Measurements from ENCODE around the gene ZNF212.

The ZNF212 gene

GRCh38 chr7:149287622-149288021, 48.2 kb downstream of the ZNF212 start:
- no peak for TF ChIP-seq JUND (IDR thresholded peaks at IDR 0.05; ENCODE audit: low read depth)
- in situ Hi-C loops (cut with HindIII; ENCODE audit: low pct_unique_long_range_greater_than_20kb, low sequenced_read_pairs), result no loop called here
- DNase-seq (ENCODE audit: low read depth in 1 of 2, low spot score in 1 of 2), result no peak

DNA sequence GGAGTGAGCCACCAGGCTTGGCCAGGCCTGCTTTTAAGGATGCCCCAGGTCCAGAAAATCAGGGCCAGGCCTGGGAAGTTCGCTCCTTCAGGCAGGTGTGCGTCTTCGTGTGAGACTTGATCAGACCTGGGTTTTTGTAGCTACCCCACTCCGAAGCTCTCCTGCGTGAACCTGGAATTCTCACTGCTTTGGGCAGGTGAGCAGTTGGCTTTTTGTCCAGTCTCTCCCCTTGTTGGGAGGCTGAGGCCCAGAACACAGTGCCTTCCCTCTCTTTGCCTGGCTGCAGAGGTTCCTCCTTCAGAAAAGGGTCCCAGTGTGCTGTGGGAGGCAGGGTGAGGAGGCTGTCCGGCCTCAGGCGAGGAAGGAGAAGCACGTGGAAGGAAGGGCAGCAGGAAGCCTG, 49.8 kb downstream of the ZNF212 start:
- TF ChIP-seq JUND (IDR thresholded peaks at IDR 0.05; ENCODE audit: low read depth), result no peak
- no peak for DNase-seq (ENCODE audit: low read depth in 1 of 2, low spot score in 1 of 2)
- in situ Hi-C loops (cut with HindIII; ENCODE audit: low pct_unique_long_range_greater_than_20kb, low sequenced_read_pairs), result no loop called here

DNA sequence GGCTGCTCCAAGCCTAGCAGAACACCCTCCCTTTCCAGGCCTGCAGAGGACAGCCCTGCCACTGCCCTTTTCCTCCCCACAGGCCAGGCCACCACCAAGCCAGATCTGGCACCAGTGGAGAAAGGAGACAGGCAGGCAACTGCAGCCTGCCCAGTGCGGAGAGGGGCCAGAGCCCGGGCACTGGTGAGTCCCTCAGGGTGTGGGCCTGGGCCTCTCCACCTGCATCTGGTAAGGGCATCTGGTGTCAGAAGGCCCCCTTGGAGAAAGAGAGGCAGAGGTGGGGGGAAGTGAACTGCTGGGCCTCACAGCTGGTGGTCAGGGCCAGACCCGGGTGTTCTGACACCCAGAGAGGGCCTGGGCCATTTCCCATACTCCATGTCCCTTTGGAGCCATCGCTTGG, 50.4 kb downstream of the ZNF212 start:
- in situ Hi-C loops (cut with HindIII; ENCODE audit: low pct_unique_long_range_greater_than_20kb, low sequenced_read_pairs), result no loop called here
- TF ChIP-seq JUND (IDR thresholded peaks at IDR 0.05; ENCODE audit: low read depth), result no peak
- no peak for DNase-seq (ENCODE audit: low read depth in 1 of 2, low spot score in 1 of 2)

DNA sequence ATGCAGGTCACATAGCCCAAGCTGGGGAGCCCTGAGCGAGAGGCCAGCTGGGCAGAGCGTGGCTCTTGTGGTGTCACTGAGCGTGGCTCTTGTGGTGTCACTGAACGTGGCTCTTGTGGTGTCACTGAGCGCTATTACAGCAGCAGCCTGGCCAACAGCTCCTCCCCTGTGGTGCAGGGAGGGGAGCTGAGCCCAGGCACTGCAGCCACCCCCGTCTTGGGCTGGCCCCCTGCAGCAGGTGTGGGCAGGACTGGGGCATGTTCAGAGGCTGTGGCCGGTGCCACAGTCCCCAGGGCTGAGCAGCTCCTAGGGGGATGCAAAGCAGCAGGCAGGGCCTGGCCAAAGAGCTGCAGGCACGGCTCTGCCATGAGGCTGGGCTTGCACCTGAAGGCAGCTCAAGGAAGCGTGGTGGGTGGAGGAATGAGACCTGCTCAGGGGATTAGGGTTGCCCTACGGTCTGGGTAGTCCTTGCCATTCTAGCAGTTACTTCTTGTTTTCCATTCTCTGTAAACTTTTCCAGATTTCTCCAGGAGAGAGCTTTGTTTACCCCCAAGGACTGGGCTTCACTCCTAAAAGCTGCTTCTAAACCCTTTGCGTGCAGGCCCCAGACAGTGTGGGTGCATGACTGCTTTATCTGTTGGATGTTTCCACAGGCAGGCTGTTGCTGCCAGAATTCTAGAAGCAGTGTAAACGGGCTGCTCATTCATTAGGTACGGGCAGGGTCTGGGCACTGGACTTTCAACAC, 51.8 kb downstream of the ZNF212 start:
- in situ Hi-C loops (cut with HindIII; ENCODE audit: low pct_unique_long_range_greater_than_20kb, low sequenced_read_pairs), result no loop called here
- TF ChIP-seq JUND (IDR thresholded peaks at IDR 0.05; ENCODE audit: low read depth), result no peak
- no peak for DNase-seq (ENCODE audit: low read depth in 1 of 2, low spot score in 1 of 2)

GRCh38 chr7:149291781-149292461, 52.5 kb downstream of the ZNF212 start:
- TF ChIP-seq JUND (IDR thresholded peaks at IDR 0.05; ENCODE audit: low read depth), result no peak
- DNase-seq (ENCODE audit: low read depth in 1 of 2, low spot score in 1 of 2), result no peak
- in situ Hi-C loops (cut with HindIII; ENCODE audit: low pct_unique_long_range_greater_than_20kb, low sequenced_read_pairs), result no loop called here

DNA sequence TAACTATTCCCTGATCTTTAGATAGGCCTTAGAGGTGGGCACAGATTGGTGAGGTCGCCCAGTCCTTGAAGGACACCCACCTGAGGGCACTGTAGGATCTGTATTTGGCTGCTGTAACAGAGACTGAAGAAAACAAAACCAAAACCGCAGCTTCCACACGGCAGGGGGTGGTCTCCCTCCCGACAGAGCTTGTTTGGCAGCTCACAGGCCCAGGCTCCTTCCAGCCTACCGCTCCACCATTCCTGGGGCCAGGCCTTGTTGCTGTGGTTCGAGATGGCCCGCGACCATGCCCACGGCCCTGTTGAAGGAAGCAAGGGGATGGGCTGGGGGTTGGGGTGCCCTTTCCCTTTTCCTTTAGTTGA, 53.0 kb downstream of the ZNF212 start:
- DNase-seq (ENCODE audit: low read depth in 1 of 2, low spot score in 1 of 2), result no peak
- no peak for TF ChIP-seq JUND (IDR thresholded peaks at IDR 0.05; ENCODE audit: low read depth)
- in situ Hi-C loops (cut with HindIII; ENCODE audit: low pct_unique_long_range_greater_than_20kb, low sequenced_read_pairs), result no loop called here

GRCh38 chr7:149293338-149293737, 53.9 kb downstream of the ZNF212 start:
- TF ChIP-seq JUND (IDR thresholded peaks at IDR 0.05; ENCODE audit: low read depth), result no peak
- no peak for DNase-seq (ENCODE audit: low read depth in 1 of 2, low spot score in 1 of 2)
- in situ Hi-C loops (cut with HindIII; ENCODE audit: low pct_unique_long_range_greater_than_20kb, low sequenced_read_pairs), result no loop called here

- no peak for TF ChIP-seq JUND (IDR thresholded peaks at IDR 0.05; ENCODE audit: low read depth)
- in situ Hi-C loops (cut with HindIII; ENCODE audit: low pct_unique_long_range_greater_than_20kb, low sequenced_read_pairs), result no loop called here
- no peak for DNase-seq (ENCODE audit: low read depth in 1 of 2, low spot score in 1 of 2)
These were observed 54.6 kb downstream of the ZNF212 start for GRCh38 chr7:149293946-149294633.

DNA sequence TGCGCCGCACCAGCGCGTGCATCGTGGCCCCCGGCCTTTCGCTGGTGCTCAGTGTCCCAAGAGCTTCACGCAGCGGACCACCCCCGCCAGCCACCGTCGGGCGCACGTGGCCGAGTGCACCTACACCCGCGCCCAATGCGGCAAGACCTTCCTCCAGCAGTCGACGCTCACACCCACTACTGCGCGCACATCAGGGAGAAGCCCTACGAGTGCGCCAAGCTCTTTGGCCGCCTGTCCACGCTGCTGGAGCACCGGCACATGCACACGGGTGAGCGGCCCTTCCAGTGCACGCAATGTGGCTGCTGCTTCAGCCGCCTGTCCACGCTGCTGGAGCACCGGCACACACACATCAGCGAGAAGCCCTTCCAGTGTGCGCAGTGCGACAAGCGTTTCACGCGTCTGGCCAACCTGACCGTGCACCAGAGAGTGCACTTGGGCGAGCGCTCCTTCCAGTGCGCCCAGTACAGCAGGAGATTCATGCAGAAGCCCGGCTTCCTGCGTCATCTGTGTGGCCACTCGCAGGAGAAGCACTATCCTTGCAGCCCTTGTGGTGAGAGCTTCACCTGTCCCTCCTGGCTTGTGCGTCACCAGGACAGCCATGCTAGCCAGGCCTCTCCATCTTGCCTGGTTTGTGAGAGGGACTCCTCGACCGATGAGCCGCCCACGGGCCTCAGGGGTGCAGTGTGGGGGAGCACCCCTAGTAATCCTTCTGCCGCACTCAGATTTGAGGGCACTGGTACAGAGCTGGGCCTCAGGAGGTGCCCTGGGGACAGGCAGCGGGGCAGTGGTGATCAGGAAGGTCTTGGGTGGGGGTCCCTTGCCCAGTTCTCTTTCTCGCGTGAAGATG, 55.4 kb downstream of the ZNF212 start:
- no peak for TF ChIP-seq JUND (IDR thresholded peaks at IDR 0.05; ENCODE audit: low read depth)
- in situ Hi-C loops (cut with HindIII; ENCODE audit: low pct_unique_long_range_greater_than_20kb, low sequenced_read_pairs), result no loop called here
- no peak for DNase-seq (ENCODE audit: low read depth in 1 of 2, low spot score in 1 of 2)

- TF ChIP-seq JUND (IDR thresholded peaks at IDR 0.05; ENCODE audit: low read depth), result no peak
- in situ Hi-C loops (cut with HindIII; ENCODE audit: low pct_unique_long_range_greater_than_20kb, low sequenced_read_pairs), result no loop called here
- no peak for DNase-seq (ENCODE audit: low read depth in 1 of 2, low spot score in 1 of 2)
These were observed 56.0 kb downstream of the ZNF212 start for GRCh38 chr7:149295481-149295850.

DNA sequence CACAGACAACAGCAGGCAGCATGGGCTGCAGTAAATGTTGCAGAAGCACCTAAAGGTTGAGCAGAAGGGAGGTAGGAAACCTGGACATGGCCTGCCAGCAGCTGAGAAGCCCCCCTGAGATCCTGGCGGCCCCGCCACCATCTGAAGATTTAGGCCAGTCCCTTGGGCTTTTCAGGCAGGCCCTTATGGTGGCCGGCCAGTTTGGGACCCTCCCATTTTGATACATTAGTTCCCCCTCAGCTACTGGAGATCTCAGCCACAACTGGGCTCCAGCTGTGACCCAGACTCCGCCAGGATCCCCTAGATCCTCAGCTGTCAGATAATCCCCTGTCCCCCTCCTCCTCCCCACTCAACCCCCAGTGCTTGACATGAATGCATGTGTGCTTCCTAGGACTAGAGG, 56.9 kb downstream of the ZNF212 start:
- no peak for TF ChIP-seq JUND (IDR thresholded peaks at IDR 0.05; ENCODE audit: low read depth)
- DNase-seq (ENCODE audit: low read depth in 1 of 2, low spot score in 1 of 2), result no peak
- in situ Hi-C loops (cut with HindIII; ENCODE audit: low pct_unique_long_range_greater_than_20kb, low sequenced_read_pairs), result no loop called here

- DNase-seq (ENCODE audit: low read depth in 1 of 2, low spot score in 1 of 2), result no peak
These were observed 57.7 kb downstream of the ZNF212 start for GRCh38 chr7:149297034-149297755.

More at GRCh38 chr7:149297034-149297755, 57.7 kb downstream of the ZNF212 start:
- TF ChIP-seq JUND (IDR thresholded peaks at IDR 0.05; ENCODE audit: low read depth), result no peak
- in situ Hi-C loops (cut with HindIII; ENCODE audit: low pct_unique_long_range_greater_than_20kb, low sequenced_read_pairs), result no loop called here
